Eye (tissue), 1 donor: Measurements from ENCODE around the gene FAIM2.

Experiments used
- DNase-seq: peaks from one replicate; pipeline ENCODE4 v3.0.0-alpha.2; 2015

Gene FAIM2

GRCh38 chr12:49903700-49904423 lies at the start of gene FAIM2:
TSS of gene FAIM2 (minus strand) at chr12:49903900. CDS start at chr12:49903792, 108 bp downstream.
- DNase-seq, result peak; percentile 83

GRCh38 chr12:49953151-49953550 lies 49.5 kb upstream of the FAIM2 start:
- no peak for DNase-seq

GRCh38 chr12:49952391-49953055 lies 48.8 kb upstream of the FAIM2 start:
- no peak for DNase-seq

DNA sequence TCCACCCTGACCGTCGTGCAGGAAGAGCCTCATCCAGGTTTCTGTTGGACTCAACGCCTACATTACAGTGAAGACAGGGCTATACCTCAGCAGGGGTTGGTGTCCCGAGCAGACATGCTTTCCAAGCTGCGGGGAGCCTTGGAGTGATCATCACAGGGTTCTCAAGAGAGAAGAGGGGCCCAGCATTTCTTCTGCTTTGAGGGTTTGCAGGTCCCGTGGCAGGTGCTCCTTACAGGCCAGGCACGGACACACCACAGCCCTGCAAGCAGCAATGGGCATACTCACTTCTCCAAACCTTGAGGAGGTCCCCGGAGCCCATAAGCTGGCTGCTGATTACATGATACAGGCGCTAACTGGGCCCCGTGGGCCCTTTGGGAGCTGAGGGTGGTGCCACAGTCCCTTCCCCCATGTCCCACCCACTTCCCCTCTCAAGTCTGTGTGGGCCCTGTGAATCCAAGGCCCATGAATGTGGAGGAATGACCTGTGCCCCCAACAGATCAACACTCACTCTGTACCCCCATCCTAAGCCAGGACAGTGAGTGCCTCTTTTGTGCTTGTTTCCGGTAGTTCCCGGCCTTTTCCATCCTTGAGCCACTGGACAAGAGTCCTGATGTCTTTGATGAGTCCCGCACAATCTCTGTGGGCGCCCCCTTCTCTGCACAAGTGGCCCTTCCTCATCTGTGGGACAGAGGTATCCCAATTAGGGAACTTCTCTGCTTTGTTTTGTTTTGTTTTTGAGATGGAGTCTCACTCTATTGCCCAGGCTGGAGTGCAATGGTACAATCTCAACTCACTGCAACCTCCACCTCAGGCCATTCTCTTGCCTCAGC lies 47.9 kb upstream of the FAIM2 start:
- no peak for DNase-seq

DNA sequence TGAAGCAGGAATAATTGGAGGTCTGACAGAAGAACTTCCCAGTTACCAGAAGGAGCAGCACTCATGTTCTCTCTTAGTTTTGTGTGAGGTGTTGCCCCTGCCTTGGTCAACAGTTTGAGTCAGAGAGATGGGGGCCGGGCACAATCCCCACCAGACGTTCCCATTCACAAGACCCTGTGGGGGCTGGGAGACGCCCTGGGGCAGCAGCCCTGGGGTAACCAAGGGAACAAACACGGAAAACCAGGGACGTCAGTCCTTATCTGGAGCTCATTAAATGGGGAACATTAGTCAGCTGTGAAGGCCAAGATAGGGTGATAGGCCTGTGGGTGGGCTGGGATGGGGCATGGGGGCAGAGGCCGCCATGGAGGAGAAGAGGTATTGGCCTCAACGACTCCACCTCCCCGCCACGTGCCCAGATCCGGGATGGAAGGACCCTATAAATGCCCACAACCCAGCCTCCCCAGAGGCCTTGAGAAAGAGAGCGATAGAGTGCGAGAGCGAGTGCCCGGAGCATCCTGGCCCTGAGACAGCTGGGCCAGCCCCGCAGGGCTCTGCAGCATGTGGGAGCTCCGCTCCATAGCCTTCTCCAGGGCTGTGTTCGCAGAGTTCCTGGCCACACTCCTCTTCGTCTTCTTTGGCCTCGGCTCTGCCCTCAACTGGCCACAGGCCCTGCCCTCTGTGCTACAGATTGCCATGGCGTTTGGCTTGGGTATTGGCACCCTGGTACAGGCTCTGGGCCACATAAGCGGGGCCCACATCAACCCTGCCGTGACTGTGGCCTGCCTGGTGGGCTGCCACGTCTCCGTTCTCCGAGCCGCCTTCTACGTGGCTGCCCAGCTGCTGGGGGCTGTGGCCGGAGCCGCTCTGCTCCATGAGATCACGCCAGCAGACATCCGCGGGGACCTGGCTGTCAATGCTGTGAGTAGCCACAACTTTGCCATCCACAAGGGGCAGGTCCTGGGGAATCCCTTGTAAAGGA lies 46.9 kb upstream of the FAIM2 start, which contains the start of gene AQP2:
TSS of gene AQP2 (plus strand) at position 465 of the 979 bp plus-strand sequence. CDS start at position 559, 94 bp downstream.
- DNase-seq, result no peak

- DNase-seq, result no peak
Measured at GRCh38 chr12:49949866-49950265, 46.2 kb upstream of the FAIM2 start.

- no peak for DNase-seq
Measured at GRCh38 chr12:49948866-49949845, 45.5 kb upstream of the FAIM2 start.

GRCh38 chr12:49947593-49948226 lies 44.0 kb upstream of the FAIM2 start:
- no peak for DNase-seq

- DNase-seq, result no peak
Measured at GRCh38 chr12:49946497-49946896, 42.8 kb upstream of the FAIM2 start.

- DNase-seq, result no peak
Measured at GRCh38 chr12:49946086-49946485, 42.4 kb upstream of the FAIM2 start.

- DNase-seq, result peak; percentile 91
Measured at GRCh38 chr12:49945394-49946080, 41.8 kb upstream of the FAIM2 start.

DNA sequence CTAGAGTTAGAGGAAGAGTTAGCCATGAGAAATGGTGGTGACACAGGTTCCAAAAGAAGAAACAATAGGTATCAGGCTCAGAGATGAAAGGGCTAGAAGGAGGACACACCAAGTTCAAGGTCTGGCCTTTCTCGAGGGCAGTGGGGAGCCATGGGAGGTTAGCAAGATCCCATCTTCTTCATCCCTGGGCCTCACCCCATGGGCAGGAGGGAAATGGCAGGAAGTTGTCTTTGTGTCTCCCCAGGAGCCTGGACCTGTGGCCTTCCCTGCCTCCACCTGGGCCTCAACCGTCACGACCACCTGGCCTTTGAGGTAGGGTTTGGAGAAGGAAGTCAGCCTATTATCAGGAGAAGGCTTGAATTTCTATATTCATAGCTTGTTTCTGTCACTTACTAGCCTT lies 41.0 kb upstream of the FAIM2 start:
- DNase-seq, result no peak

GRCh38 chr12:49944046-49944445 lies 40.3 kb upstream of the FAIM2 start:
- no peak for DNase-seq

GRCh38 chr12:49943625-49943960 lies 39.9 kb upstream of the FAIM2 start:
- DNase-seq, result no peak

- no peak for DNase-seq
Measured at GRCh38 chr12:49942921-49943624, 39.4 kb upstream of the FAIM2 start.

- no peak for DNase-seq
Measured at GRCh38 chr12:49942512-49942893, 38.8 kb upstream of the FAIM2 start.

- DNase-seq, result peak; percentile 53
Measured at GRCh38 chr12:49941556-49942511, 38.1 kb upstream of the FAIM2 start.

- DNase-seq, result no peak
Measured at GRCh38 chr12:49939707-49940106, 36.0 kb upstream of the FAIM2 start.
